CD14-positive monocyte (primary cell): ENCODE measurements around the gene MORF4L1. TPM values are rescaled to one million over a fixed set of nuclear protein-coding genes. Genes with fewer than 3 reads are reported as not detected.

ENCODE experiments used
- DNase-seq, 3 donors: peaks; one replicate each; pipeline ENCODE4 v3.0.0-alpha.2; 2011 to 2022
- H2AFZ ChIP-seq: 2 replicates; pipeline ENCODE4 v1.6.0; 2012; ENCODE audit warnings: mild to moderate bottlenecking, low read depth, low read length, inconsistent platforms; ENCODE audit not compliant: insufficient read depth, poor library complexity, severe bottlenecking
- H3K27ac ChIP-seq, 2 donors: 1 replicate in 1 of 2; 2 replicates in 1 of 2; pipeline ENCODE4 v1.5.1; 2012 to 2013; ENCODE audit warnings: low read length in 2 of 2, control low read depth in 1 of 2, inconsistent platforms in 1 of 2, low read depth in 1 of 2, mild to moderate bottlenecking in 1 of 2
- H3K27me3 ChIP-seq, 2 donors: one replicate each; pipeline versions ENCODE4 v1.6.0 to v1.6.1; 2011 to 2013; ENCODE audit warnings: low read length in 2 of 2; ENCODE audit not compliant: control insufficient read depth in 2 of 2, insufficient read depth in 2 of 2
- H3K36me3 ChIP-seq, 2 donors: replicated peaks in 1 of 2; 1 replicate in 1 of 2; 2 replicates in 1 of 2; pipeline versions ENCODE4 v1.5.1 to v1.6.1; 2012 to 2013; ENCODE audit warnings: low read length in 2 of 2, control low read depth in 1 of 2, inconsistent platforms in 1 of 2, mild to moderate bottlenecking in 1 of 2; ENCODE audit not compliant: insufficient read depth in 2 of 2, control insufficient read depth in 1 of 2
- H3K4me1 ChIP-seq, 2 donors: 1 replicate in 1 of 2; 2 replicates in 1 of 2; pipeline versions ENCODE4 v1.5.1 to v1.6.1; 2012 to 2013; ENCODE audit warnings: low read length in 2 of 2, control low read depth in 1 of 2, inconsistent platforms in 1 of 2, mild to moderate bottlenecking in 1 of 2, moderate library complexity in 1 of 2; ENCODE audit not compliant: insufficient read depth in 2 of 2, control insufficient read depth in 1 of 2
- H3K4me2 ChIP-seq: replicated peaks from 2 replicates; pipeline ENCODE3; 2012; ENCODE audit warnings: low read length, moderate library complexity, mild to moderate bottlenecking; ENCODE audit not compliant: poor library complexity, severe bottlenecking; ENCODE audit errors: extremely low read depth
- H3K4me3 ChIP-seq, 3 experiments: fragments of 200-600 bp in 1 of 3; sonication (generic) in 1 of 3; replicated peaks in 1 of 3; 1 replicate in 2 of 3; 2 replicates in 1 of 3; pipeline ENCODE4 v1.5.1; 2011 to 2013; ENCODE audit warnings: low read length in 3 of 3, mild to moderate bottlenecking in 3 of 3, control low read depth in 2 of 3, low read depth in 2 of 3, inconsistent platforms in 1 of 3, moderate library complexity in 1 of 3
- H3K79me2 ChIP-seq: 2 replicates; pipeline ENCODE4 v1.6.0; 2012; ENCODE audit warnings: mild to moderate bottlenecking, control low read depth, inconsistent platforms, low read length, moderate library complexity; ENCODE audit not compliant: insufficient read depth
- H3K9ac ChIP-seq: 2 replicates; pipeline ENCODE4 v1.6.0; 2017; ENCODE audit warnings: low read length, mild to moderate bottlenecking; ENCODE audit not compliant: insufficient read depth, poor library complexity, severe bottlenecking
- H3K9me3 ChIP-seq, 2 donors: replicated peaks in 1 of 2; 1 replicate in 1 of 2; 2 replicates in 1 of 2; pipeline versions ENCODE4 v1.5.1 to v1.6.1; 2012 to 2013; ENCODE audit warnings: low read length in 2 of 2, control low read depth in 1 of 2; ENCODE audit not compliant: control insufficient read depth in 1 of 2, insufficient read depth in 1 of 2
- H4K20me1 ChIP-seq: 2 replicates; pipeline ENCODE4 v1.6.0; 2012; ENCODE audit warnings: mild to moderate bottlenecking, low read length, control low read depth, moderate library complexity; ENCODE audit not compliant: insufficient read depth
- H3K27ac Mint-ChIP-seq, 7 donors: one replicate each; pipeline ENCODE4 v1.8.0; 2020; ENCODE audit warnings: mild to moderate bottlenecking in 7 of 7, mixed read lengths in 7 of 7, moderate library complexity in 6 of 7, inconsistent platforms in 2 of 7
- H3K27me3 Mint-ChIP-seq, 3 donors: one replicate each; pipeline ENCODE4 v1.8.0; 2021 to 2022; ENCODE audit warnings: low read depth in 3 of 3, mild to moderate bottlenecking in 3 of 3, mixed read lengths in 3 of 3, moderate library complexity in 3 of 3, inconsistent platforms in 1 of 3
- H3K36me3 Mint-ChIP-seq, 2 donors: one replicate each; pipeline ENCODE4 v1.8.0; 2020; ENCODE audit warnings: mixed read lengths in 2 of 2, inconsistent platforms in 1 of 2, mild to moderate bottlenecking in 1 of 2
- H3K4me1 Mint-ChIP-seq: one replicate; pipeline ENCODE4 v1.8.0; 2020; ENCODE audit warnings: mild to moderate bottlenecking, mixed read lengths
- H3K4me3 Mint-ChIP-seq, 2 donors: one replicate each; pipeline ENCODE4 v1.8.0; 2020; ENCODE audit warnings: mild to moderate bottlenecking in 2 of 2, mixed read lengths in 2 of 2, moderate library complexity in 1 of 2
- H3K9me3 Mint-ChIP-seq, 7 donors: one replicate each; pipeline ENCODE4 v1.8.0; 2020 to 2022; ENCODE audit warnings: mixed read lengths in 7 of 7, mild to moderate bottlenecking in 6 of 7, moderate library complexity in 6 of 7, inconsistent platforms in 2 of 7
- WGBS: methylation state at CpG from one replicate; pipeline ENCODE4 v1.1.5; 2013; ENCODE audit warnings: missing lambda C conversion rate; ENCODE audit not compliant: insufficient coverage; 5-methylcytosine and 5-hydroxymethylcytosine counted together
- intact Hi-C, 2 donors: fragments of 100-400 bp; cut with micrococcal nuclease; formaldehyde crosslinking; loops; one replicate each; pipeline versions ENCODE4 v1.15.0 to v1.15.1; 2023
- polyA plus RNA-seq, 3 donors: library from polyadenylated mRNA; depleted of rRNA in 1 of 3; unstranded in 2 of 3; stranded (reverse) in 1 of 3; fragments of 300-500 nt in 2 of 3; fragments of >200 nt in 1 of 3; fragmentation: Illumina TruSeq in 2 of 3; gene quantifications; 1 replicate in 2 of 3; 2 replicates in 1 of 3; pipeline ENCODE4 v1.2.3, GENCODE V29; 2012 to 2021
- TF ChIP-seq, protein P1 (sequence below): fragments of 200-600 bp; IDR thresholded peaks from one replicate; pipeline ENCODE4 v1.8.0; 2022; ENCODE audit warnings: antibody characterized with exemption, mild to moderate bottlenecking

The MORF4L1 gene
- polyA plus RNA-seq, 3 donors = 191 to 242 (median 224) TPM

DNA sequence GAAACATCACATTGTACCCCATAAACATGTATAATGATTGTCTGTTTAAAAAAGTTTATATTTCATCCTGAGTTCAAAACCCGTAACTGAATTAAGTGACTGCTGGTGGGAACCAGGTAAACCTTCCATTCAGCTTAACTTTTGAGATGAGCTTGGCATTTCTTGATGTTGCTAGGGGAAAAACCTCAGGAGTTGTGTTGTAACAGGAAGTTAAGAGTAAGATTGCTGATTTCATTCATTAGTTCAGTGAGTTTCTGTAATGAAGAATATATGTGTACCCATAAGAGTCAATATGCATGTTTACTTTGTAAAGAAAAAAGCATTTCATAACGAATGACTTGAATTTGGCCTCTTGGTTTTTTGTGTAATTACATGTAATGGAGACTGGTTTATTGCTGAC is 39.6 kb downstream of the MORF4L1 start:
- 40% methylated on average over 1 of the region's 2 CpGs for WGBS
- Mint-ChIP-seq H3K4me1 (peaks cover 84% of the 10 kb centered on the region), H3K4me3 (peak overlapping the region in 1 of 2 donors; percentile 21), H3K36me3 (peaks cover 36 to 53% of the 10 kb centered on the region in 2 donors), H3K27ac (peak overlapping the region; percentile 4 to 82 (median 73)), H3K27me3 (no peaks in the 10 kb centered on the region), H3K9me3 (no peaks in the 10 kb centered on the region)
- H3K4me1 ChIP-seq = peaks cover 81 to 87% of the 10 kb centered on the region in 2 donors
- no peaks in the 10 kb centered on the region for H3K27me3 ChIP-seq
- TF ChIP-seq, protein P1, sequence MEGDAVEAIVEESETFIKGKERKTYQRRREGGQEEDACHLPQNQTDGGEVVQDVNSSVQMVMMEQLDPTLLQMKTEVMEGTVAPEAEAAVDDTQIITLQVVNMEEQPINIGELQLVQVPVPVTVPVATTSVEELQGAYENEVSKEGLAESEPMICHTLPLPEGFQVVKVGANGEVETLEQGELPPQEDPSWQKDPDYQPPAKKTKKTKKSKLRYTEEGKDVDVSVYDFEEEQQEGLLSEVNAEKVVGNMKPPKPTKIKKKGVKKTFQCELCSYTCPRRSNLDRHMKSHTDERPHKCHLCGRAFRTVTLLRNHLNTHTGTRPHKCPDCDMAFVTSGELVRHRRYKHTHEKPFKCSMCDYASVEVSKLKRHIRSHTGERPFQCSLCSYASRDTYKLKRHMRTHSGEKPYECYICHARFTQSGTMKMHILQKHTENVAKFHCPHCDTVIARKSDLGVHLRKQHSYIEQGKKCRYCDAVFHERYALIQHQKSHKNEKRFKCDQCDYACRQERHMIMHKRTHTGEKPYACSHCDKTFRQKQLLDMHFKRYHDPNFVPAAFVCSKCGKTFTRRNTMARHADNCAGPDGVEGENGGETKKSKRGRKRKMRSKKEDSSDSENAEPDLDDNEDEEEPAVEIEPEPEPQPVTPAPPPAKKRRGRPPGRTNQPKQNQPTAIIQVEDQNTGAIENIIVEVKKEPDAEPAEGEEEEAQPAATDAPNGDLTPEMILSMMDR = no peak
- H3K36me3 ChIP-seq = peaks cover 4 to 25% of the 10 kb centered on the region in 2 donors
- peaks cover 33% of the 10 kb centered on the region for H3K79me2 ChIP-seq
- H3K27ac ChIP-seq = peak overlapping the region in 1 of 2 donors; percentile 30
- intact Hi-C loops = loop anchor here in 1 of 2 donors (5.0 kb wide), 2 partner anchors 95 to 270 kb away; no protein-coding TSS in a partner anchor
- H3K4me2 ChIP-seq = peak overlapping the region; percentile 13
- peaks cover 52% of the 10 kb centered on the region for H4K20me1 ChIP-seq
- no peak overlapping the region for H2AFZ ChIP-seq
- no peak overlapping the region for H3K9ac ChIP-seq
- H3K9me3 ChIP-seq = no peaks in the 10 kb centered on the region
- peak in 2 of 3 donors; percentile 44 to 48 for DNase-seq
- no peak overlapping the region for H3K4me3 ChIP-seq

DNA sequence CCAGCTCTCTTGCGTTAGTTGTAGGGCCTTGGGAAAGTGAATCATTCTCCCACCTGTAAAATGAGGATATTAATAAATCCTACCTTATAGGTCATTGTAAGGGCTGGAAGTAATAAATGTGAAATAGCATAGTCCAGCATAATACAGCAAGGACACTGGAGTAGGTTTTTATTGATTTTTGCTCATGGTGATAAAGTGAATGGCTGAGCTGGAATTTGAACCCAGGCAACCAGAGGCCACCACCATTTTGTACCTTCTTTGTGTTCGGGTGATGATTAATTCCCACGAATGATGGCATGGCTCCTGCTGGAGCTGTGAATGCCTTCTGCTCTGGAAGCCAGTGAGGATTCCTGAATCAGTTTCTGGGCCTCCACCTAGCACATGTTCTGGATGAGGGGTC is 40.3 kb downstream of the MORF4L1 start:
- Histone ChIP-seq H3K4me3 (no peak overlapping the region), H2AFZ (no peak overlapping the region), H3K27ac (peak overlapping the region in 1 of 2 donors; percentile 30), H3K27me3 (no peaks in the 10 kb centered on the region), H3K4me1 (peaks cover 87 to 93% of the 10 kb centered on the region in 2 donors), H3K36me3 (peaks cover 4 to 23% of the 10 kb centered on the region in 2 donors), H4K20me1 (peaks cover 50% of the 10 kb centered on the region), H3K9ac (no peak overlapping the region), H3K79me2 (peaks cover 33% of the 10 kb centered on the region), H3K4me2 (no peak overlapping the region), H3K9me3 (no peaks in the 10 kb centered on the region)
- no peak overlapping the region for H3K4me3 Mint-ChIP-seq
- peaks cover 32 to 54% of the 10 kb centered on the region in 2 donors for H3K36me3 Mint-ChIP-seq
- no peak for DNase-seq
- intact Hi-C loops = loop anchor here in 1 of 2 donors (5.0 kb wide), 2 partner anchors 94 to 269 kb away; no protein-coding TSS in a partner anchor
- H3K27ac Mint-ChIP-seq = peak overlapping the region in 4 of 7 donors; percentile 4 to 76 (median 38)
- H3K9me3 Mint-ChIP-seq = no peaks in the 10 kb centered on the region
- no peaks in the 10 kb centered on the region for H3K27me3 Mint-ChIP-seq
- WGBS = 91% methylated on average over 2 of the region's 3 CpGs
- TF ChIP-seq, protein P1 = no peak
- peaks cover 89% of the 10 kb centered on the region for H3K4me1 Mint-ChIP-seq
